GM19468 (cell line): ENCODE results near the gene RASA1.
"Not testable (repeated sequence)": the region's sequence is repeated elsewhere in the genome, so short reads cannot be mapped to it uniquely, and the experiment has no call there.

Source experiments
- ATAC-seq: cut with Tn5 transposase; IDR thresholded peaks from one replicate; pipeline ENCODE4 v1.9.1; 2021; ENCODE audit warnings: mild to moderate bottlenecking, moderate library complexity, moderate number of reproducible peaks; ENCODE audit not compliant: unreplicated experiment; ENCODE audit errors: extremely low read depth

RASA1 gene

GRCh38 chr5:87278590-87279100 lies 11.0 kb downstream of the RASA1 start:
- no peak for ATAC-seq

GRCh38 chr5:87282269-87282668 lies 14.6 kb downstream of the RASA1 start:
- ATAC-seq = no peak

- not testable (repeated sequence) for ATAC-seq
Observed at GRCh38 chr5:87287266-87287665, 19.6 kb downstream of the RASA1 start.

- no peak for ATAC-seq
Observed at GRCh38 chr5:87298692-87299362, 31.1 kb downstream of the RASA1 start.

- ATAC-seq = no peak
Observed at GRCh38 chr5:87300176-87300575, 32.5 kb downstream of the RASA1 start.

GRCh38 chr5:87300744-87301143 lies 33.1 kb downstream of the RASA1 start:
- no peak for ATAC-seq

GRCh38 chr5:87302061-87302460 lies 34.4 kb downstream of the RASA1 start:
- no peak for ATAC-seq

- no peak for ATAC-seq
Observed at GRCh38 chr5:87303324-87303723, 35.6 kb downstream of the RASA1 start.

- ATAC-seq = not testable (repeated sequence)
Observed at GRCh38 chr5:87306090-87306489, 38.4 kb downstream of the RASA1 start.

- peak; percentile 98 for ATAC-seq
Observed at GRCh38 chr5:87307796-87308423, 40.2 kb downstream of the RASA1 start.

GRCh38 chr5:87311405-87312279 lies 44.0 kb downstream of the RASA1 start:
- ATAC-seq = no peak

- ATAC-seq = no peak
Observed at GRCh38 chr5:87313216-87313615, 45.5 kb downstream of the RASA1 start.

GRCh38 chr5:87319469-87319868 lies 51.8 kb downstream of the RASA1 start:
- no peak for ATAC-seq

- no peak for ATAC-seq
Observed at GRCh38 chr5:87321605-87322004, 53.9 kb downstream of the RASA1 start.

- no peak for ATAC-seq
Observed at GRCh38 chr5:87322381-87322780, 54.7 kb downstream of the RASA1 start.

- ATAC-seq = no peak
Observed at GRCh38 chr5:87327998-87328397, 60.3 kb downstream of the RASA1 start.

GRCh38 chr5:87329114-87329513 lies 61.4 kb downstream of the RASA1 start:
- no peak for ATAC-seq

GRCh38 chr5:87339986-87340385 lies 72.3 kb downstream of the RASA1 start:
- no peak for ATAC-seq

GRCh38 chr5:87340716-87341115 lies 73.0 kb downstream of the RASA1 start:
- peak; percentile 99 for ATAC-seq

- ATAC-seq = no peak
Observed at GRCh38 chr5:87347272-87347671, 79.6 kb downstream of the RASA1 start.

- no peak for ATAC-seq
Observed at GRCh38 chr5:87347841-87348240, 80.2 kb downstream of the RASA1 start.
